Stimulated activated CD8-positive, alpha-beta memory T cell treated with anti-CD3 and anti-CD28 coated beads, Interleukin-7, amount 100 ng/mL, for 24 hours (primary cell): ENCODE data around the gene ZRANB1.

Source experiments
- DNase-seq: peaks from one replicate; pipeline ENCODE4 v3.0.0-alpha.2; 2020; ENCODE audit warnings: low read depth

The ZRANB1 gene

GRCh38 chr10:125020386-125020785 lies 78.5 kb downstream of the ZRANB1 start:
- DNase-seq, result no peak

GRCh38 chr10:125020871-125021270 lies 78.9 kb downstream of the ZRANB1 start:
- DNase-seq, result no peak

- DNase-seq, result no peak
Measured at GRCh38 chr10:125021686-125022344, 79.9 kb downstream of the ZRANB1 start.

GRCh38 chr10:125022671-125023070 lies 80.7 kb downstream of the ZRANB1 start:
- DNase-seq, result no peak

- no peak for DNase-seq
Measured at GRCh38 chr10:125023255-125023654, 81.3 kb downstream of the ZRANB1 start.

- DNase-seq, result no peak
Measured at GRCh38 chr10:125023862-125024496, 82.1 kb downstream of the ZRANB1 start.

GRCh38 chr10:125024497-125025234 lies 82.7 kb downstream of the ZRANB1 start:
- no peak for DNase-seq

- DNase-seq, result no peak
Measured at GRCh38 chr10:125025341-125025740, 83.4 kb downstream of the ZRANB1 start.

- no peak for DNase-seq
Measured at GRCh38 chr10:125026036-125026931, 84.4 kb downstream of the ZRANB1 start.

GRCh38 chr10:125026974-125027735 lies 85.2 kb downstream of the ZRANB1 start:
- no peak for DNase-seq

- no peak for DNase-seq
Measured at GRCh38 chr10:125027871-125028869, 86.2 kb downstream of the ZRANB1 start.

GRCh38 chr10:125029584-125030242 lies 87.8 kb downstream of the ZRANB1 start:
- no peak for DNase-seq

- DNase-seq, result no peak
Measured at GRCh38 chr10:125030567-125031197, 88.8 kb downstream of the ZRANB1 start.

- DNase-seq, result no peak
Measured at GRCh38 chr10:125032474-125033020, 90.6 kb downstream of the ZRANB1 start.

- no peak for DNase-seq
Measured at GRCh38 chr10:125033146-125033924, 91.4 kb downstream of the ZRANB1 start.

GRCh38 chr10:125034675-125035074 lies 92.8 kb downstream of the ZRANB1 start:
- DNase-seq, result no peak

GRCh38 chr10:125035136-125035535 lies 93.2 kb downstream of the ZRANB1 start:
- no peak for DNase-seq
